Prostate gland (tissue), 2 donors: Measurements from ENCODE around the gene LIPH. TPM values are rescaled to one million over a fixed set of nuclear protein-coding genes. Genes with fewer than 3 reads are reported as not detected.

Experiments used
- DNase-seq: peaks from one replicate; pipeline ENCODE4 v3.0.0-alpha.2; 2019; ENCODE audit warnings: low spot score
- H3K27ac ChIP-seq, 2 donors: fragments of 200-600 bp; sonication (generic); 2 replicates each; pipeline ENCODE4 v1.5.1; 2017 to 2019
- H3K27me3 ChIP-seq: fragments of 200-600 bp; sonication (generic); replicated peaks from 2 replicates; pipeline ENCODE4 v1.5.1; 2019; ENCODE audit not compliant: insufficient read depth
- H3K36me3 ChIP-seq, 2 donors: fragments of 200-600 bp; sonication (generic); 1 replicate in 1 of 2; 2 replicates in 1 of 2; pipeline versions ENCODE4 v1.5.1 to v1.8.1; 2017 to 2019
- H3K4me1 ChIP-seq: fragments of 200-600 bp; sonication (generic); replicated peaks from 2 replicates; pipeline ENCODE4 v1.5.1; 2019
- H3K4me3 ChIP-seq, 2 donors: fragments of 200-600 bp; sonication (generic); 2 replicates each; pipeline ENCODE4 v1.5.1; 2017 to 2019
- H3K9me3 ChIP-seq: fragments of 200-600 bp; sonication (generic); 2 replicates; pipeline ENCODE4 v1.5.1; 2017
- POLR2A ChIP-seq: fragments of 450-650 bp; IDR thresholded peaks from one replicate; pipeline ENCODE4 v1.6.1; 2016; ENCODE audit warnings: antibody characterized with exemption, mild to moderate bottlenecking
- POLR2AphosphoS5 ChIP-seq: sonication (generic); formaldehyde crosslinking; IDR thresholded peaks from one replicate; pipeline ENCODE4 v1.6.1; 2017; ENCODE audit warnings: antibody characterized with exemption
- WGBS: methylation state at CpG from one replicate; pipeline ENCODE4 v1.1.5; 2018; 5-methylcytosine and 5-hydroxymethylcytosine counted together
- intact Hi-C: fragments of 100-400 bp; cut with DNase I; formaldehyde crosslinking; loops from one replicate; pipeline ENCODE4 v1.14.2; 2022
- total RNA-seq, 2 donors: library from RNA; depleted of rRNA; stranded (reverse); fragments of >200 nt; gene quantifications; one replicate each; pipeline ENCODE4 v1.1.0, GENCODE V29; 2016
- TF ChIP-seq, protein P1 (sequence below), 4 experiments: fragments of 200-600 bp in 2 of 4; fragments of 450-650 bp in 2 of 4; sonication (generic) in 2 of 4; IDR thresholded peaks; 1 replicate in 3 of 4; 2 replicates in 1 of 4; pipeline ENCODE4 v1.5.1; 2016 to 2019; ENCODE audit warnings: antibody characterized with exemption in 4 of 4, mild to moderate bottlenecking in 2 of 4, moderate library complexity in 2 of 4

LIPH gene
- total RNA-seq, 2 donors from 2014 or later = 17.0 to 19.6 TPM

DNA sequence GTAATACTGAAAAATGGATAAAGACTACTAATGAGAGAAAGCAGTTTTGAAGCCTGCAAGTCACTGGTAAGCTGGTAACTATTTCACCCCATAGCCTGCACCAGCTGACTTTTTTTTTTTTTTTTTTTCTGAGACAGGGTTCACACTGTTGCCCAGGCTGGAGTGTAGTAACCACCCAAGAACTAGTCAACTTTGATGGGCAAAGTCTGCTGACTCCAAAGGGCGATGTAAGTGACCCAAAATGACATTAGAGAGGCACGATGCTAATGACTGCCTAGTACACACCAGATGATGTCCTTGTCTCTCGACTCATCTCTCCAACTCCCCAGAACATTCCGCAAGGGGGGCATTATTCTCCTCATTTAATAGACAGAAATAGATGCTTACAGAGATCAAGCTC is 40.7 kb downstream of the LIPH start:
- no peak overlapping the region for H3K4me3 ChIP-seq
- no peaks in the 10 kb centered on the region for H3K4me1 ChIP-seq
- H3K36me3 ChIP-seq = no peaks in the 10 kb centered on the region
- WGBS = 83% methylated on average over 4 of the region's 4 CpGs
- H3K27ac ChIP-seq = no peak overlapping the region
- H3K27me3 ChIP-seq = no peaks in the 10 kb centered on the region
- intact Hi-C loops = no loop called here
- TF ChIP-seq POLR2AphosphoS5 (no peak), POLR2A (no peak)
- TF ChIP-seq, protein P1, sequence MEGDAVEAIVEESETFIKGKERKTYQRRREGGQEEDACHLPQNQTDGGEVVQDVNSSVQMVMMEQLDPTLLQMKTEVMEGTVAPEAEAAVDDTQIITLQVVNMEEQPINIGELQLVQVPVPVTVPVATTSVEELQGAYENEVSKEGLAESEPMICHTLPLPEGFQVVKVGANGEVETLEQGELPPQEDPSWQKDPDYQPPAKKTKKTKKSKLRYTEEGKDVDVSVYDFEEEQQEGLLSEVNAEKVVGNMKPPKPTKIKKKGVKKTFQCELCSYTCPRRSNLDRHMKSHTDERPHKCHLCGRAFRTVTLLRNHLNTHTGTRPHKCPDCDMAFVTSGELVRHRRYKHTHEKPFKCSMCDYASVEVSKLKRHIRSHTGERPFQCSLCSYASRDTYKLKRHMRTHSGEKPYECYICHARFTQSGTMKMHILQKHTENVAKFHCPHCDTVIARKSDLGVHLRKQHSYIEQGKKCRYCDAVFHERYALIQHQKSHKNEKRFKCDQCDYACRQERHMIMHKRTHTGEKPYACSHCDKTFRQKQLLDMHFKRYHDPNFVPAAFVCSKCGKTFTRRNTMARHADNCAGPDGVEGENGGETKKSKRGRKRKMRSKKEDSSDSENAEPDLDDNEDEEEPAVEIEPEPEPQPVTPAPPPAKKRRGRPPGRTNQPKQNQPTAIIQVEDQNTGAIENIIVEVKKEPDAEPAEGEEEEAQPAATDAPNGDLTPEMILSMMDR (IDR thresholded peaks at IDR 0.05) = no peak
- no peak for DNase-seq
- H3K9me3 ChIP-seq = no peaks in the 10 kb centered on the region

DNA sequence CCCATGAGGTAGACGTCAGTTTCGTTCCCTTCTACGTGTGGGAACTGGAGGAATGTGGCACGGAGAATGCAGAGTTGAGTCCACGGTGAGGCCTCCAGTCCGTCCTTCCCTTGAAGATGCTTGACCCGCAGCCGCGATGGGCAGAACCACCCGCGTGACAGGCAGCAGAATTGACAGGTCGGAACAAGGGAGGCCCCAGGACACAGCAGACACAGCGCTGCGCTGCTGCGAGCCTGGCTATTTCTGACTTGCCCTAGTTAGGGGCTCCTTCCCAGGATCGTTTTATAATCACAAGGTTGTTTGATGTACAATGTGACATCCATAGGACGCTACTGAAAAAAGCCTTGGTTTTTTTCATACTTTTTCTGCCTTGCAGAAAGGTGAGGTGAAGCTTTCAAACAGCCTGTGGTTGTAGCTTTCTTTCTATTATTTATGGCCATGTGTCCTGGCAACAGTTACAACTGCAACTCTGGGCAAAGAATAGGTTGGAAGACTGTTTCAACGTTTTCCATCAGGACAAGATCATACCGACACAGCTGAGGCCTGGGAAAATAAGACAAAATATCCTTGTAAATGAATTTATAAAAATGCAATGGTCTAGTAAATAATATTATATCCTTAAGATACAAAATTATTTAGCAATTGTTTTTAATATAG is 43.9 kb downstream of the LIPH start:
- Histone ChIP-seq H3K27ac (no peak overlapping the region), H3K36me3 (no peaks in the 10 kb centered on the region)
- DNase-seq = no peak

DNA sequence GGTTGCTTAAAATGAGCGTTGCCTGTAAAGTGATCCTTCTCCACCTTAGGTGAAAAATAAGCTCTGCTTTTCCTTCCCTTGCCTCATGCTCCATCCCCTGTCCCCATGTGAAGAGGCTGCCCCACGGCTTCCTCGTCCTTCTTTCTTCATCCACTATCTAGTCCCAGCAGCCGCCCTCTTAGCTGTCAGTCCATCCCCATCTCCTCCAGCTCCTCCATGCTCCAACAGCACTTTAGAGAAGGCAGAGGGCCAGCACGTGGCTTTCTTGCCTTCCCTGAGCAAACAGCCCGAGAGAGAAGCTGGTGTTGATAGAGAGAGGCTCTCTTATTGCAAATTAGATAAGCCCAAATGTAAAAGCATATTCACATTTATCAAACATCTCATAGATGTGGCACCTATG is 44.5 kb downstream of the LIPH start:
- Histone ChIP-seq H3K27me3 (no peaks in the 10 kb centered on the region), H3K9me3 (no peaks in the 10 kb centered on the region), H3K36me3 (no peaks in the 10 kb centered on the region), H3K4me1 (no peaks in the 10 kb centered on the region), H3K4me3 (no peak overlapping the region), H3K27ac (no peak overlapping the region)
- WGBS = 68% methylated on average over 6 of the region's 6 CpGs
- no peak for DNase-seq
- intact Hi-C loops = no loop called here
- TF ChIP-seq POLR2A = no peak
- TF ChIP-seq, protein P1 (IDR thresholded peaks at IDR 0.05) = no peak
- TF ChIP-seq POLR2AphosphoS5 = no peak

More for the DNA sequence above, 43.9 kb downstream of the LIPH start:
- Histone ChIP-seq H3K27me3 (no peaks in the 10 kb centered on the region), H3K4me3 (no peak overlapping the region), H3K9me3 (no peaks in the 10 kb centered on the region), H3K4me1 (no peaks in the 10 kb centered on the region)
- intact Hi-C loops = no loop called here
- WGBS = 69% methylated on average over 19 of the region's 19 CpGs
- no peak for TF ChIP-seq POLR2AphosphoS5
- TF ChIP-seq, protein P1 (IDR thresholded peaks at IDR 0.05) = no peak
- no peak for TF ChIP-seq POLR2A

DNA sequence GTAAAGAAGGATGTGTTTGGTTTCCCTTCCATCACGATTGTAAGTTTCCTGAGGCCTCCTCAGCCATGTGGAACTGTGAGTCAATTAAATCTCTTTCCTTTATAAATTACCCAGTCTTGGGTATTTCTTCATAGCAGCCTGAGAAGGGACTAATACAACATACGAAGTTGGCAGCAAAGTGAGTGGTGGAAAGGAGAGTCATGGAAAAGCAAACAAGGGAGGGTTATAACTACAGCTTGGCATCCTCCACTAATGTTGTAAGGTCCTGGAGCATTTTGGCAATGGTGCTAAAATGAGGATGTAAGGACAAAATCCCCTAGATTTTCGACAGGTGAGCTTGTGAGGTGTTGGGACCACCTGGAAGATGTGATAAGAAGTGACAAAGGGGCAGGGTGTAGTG is 47.8 kb downstream of the LIPH start:
- TF ChIP-seq POLR2AphosphoS5 = peak; percentile 93
- TF ChIP-seq, protein P1 (IDR thresholded peaks at IDR 0.05) = no peak
- TF ChIP-seq POLR2A = no peak
- 42% methylated on average over 3 of the region's 3 CpGs for WGBS
- peak; percentile 66 for DNase-seq
- Histone ChIP-seq H3K9me3 (no peaks in the 10 kb centered on the region), H3K36me3 (no peaks in the 10 kb centered on the region), H3K4me3 (no peak overlapping the region), H3K4me1 (no peaks in the 10 kb centered on the region), H3K27me3 (no peaks in the 10 kb centered on the region), H3K27ac (peak overlapping the region; percentile 83 to 87)
- intact Hi-C loops = no loop called here

DNA sequence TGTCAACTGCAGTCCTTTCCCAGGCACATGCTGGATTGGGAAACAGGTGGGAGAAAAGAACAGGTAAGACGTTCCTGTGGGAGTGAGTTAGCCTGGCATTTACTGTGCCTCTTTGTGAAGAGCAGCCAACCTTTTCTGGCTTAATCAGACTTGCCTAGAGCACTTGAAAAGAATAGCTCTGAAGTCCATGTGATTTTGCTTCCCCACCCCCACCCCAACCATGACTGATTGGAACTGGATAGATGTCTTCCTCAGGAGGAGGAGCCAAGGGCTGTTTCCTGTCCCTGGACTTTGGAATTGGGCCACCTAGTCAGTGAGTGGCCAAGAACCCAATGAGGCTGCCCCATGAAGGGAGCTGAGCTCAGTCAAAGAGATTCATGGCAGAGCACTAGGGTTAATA is 48.9 kb downstream of the LIPH start:
- no peaks in the 10 kb centered on the region for H3K9me3 ChIP-seq
- no peaks in the 10 kb centered on the region for H3K27me3 ChIP-seq
- 54% methylated on average over 1 of the region's 1 CpG for WGBS
- intact Hi-C loops = no loop called here
- no peak overlapping the region for H3K4me3 ChIP-seq
- DNase-seq = no peak
- H3K27ac ChIP-seq = peak overlapping the region; percentile 83 to 87
- TF ChIP-seq POLR2AphosphoS5 = no peak
- TF ChIP-seq, protein P1 (IDR thresholded peaks at IDR 0.05) = no peak
- TF ChIP-seq POLR2A = no peak
- H3K36me3 ChIP-seq = no peaks in the 10 kb centered on the region
- no peaks in the 10 kb centered on the region for H3K4me1 ChIP-seq
